ENCODE data around the gene CMIP.

CMIP gene

GRCh38 chr16:81535679-81536360 is 91.2 kb downstream of the CMIP start:
- WGBS = 88% methylated on average over 10 of the region's 10 CpGs

GRCh38 chr16:81536648-81537047 is 92.0 kb downstream of the CMIP start:
- no peak overlapping the region for H3K9ac ChIP-seq (ENCODE audit: low read length)
- H4K8ac ChIP-seq (ENCODE audit: low read length) = no peak overlapping the region
- no peak overlapping the region for H2BK5ac ChIP-seq (ENCODE audit: low read depth, low read length, poor library complexity, severe bottlenecking)
- no peak overlapping the region for H3K23ac ChIP-seq (ENCODE audit: low read length in 2 of 2)
- peaks cover 24% of the 10 kb centered on the region for H3K79me1 ChIP-seq (replicated peaks; ENCODE audit: low read length, poor library complexity, severe bottlenecking)
- H3K27me3 ChIP-seq (ENCODE audit: control insufficient read depth in 1 of 2, insufficient read depth in 1 of 2, low read length in 2 of 2) = no peaks in the 10 kb centered on the region
- no peak overlapping the region for H4K91ac ChIP-seq (ENCODE audit: low read length)
- no peak overlapping the region for H3K18ac ChIP-seq (ENCODE audit: low read depth in 1 of 2, low read length in 2 of 2)
- H2BK15ac ChIP-seq (ENCODE audit: low read depth, poor library complexity, severe bottlenecking) = no peak overlapping the region
- no peak overlapping the region for H2AK5ac ChIP-seq (ENCODE audit: low read length, severe bottlenecking)
- no peak overlapping the region for H2AFZ ChIP-seq (ENCODE audit: low read depth, low read length)
- H3K4me3 ChIP-seq (ENCODE audit: insufficient read depth in 1 of 2, low read depth in 1 of 2, low read length in 2 of 2) = no peak overlapping the region
- H3K36me3 ChIP-seq (ENCODE audit: control insufficient read depth in 1 of 2, insufficient read depth in 2 of 2, low read depth in 1 of 2, low read length in 2 of 2) = no peaks in the 10 kb centered on the region
- WGBS = 98% methylated on average over 11 of the region's 11 CpGs
- no peak for DNase-seq
- no peak overlapping the region for H2BK120ac ChIP-seq (ENCODE audit: low read depth, low read length)
- H3K4me2 ChIP-seq (ENCODE audit: low read length, poor library complexity, severe bottlenecking) = no peak overlapping the region
- peaks cover 30% of the 10 kb centered on the region for H3K4me1 ChIP-seq (ENCODE audit: control insufficient read depth, insufficient read depth, low read depth, low read length)
- no peak overlapping the region for H2BK12ac ChIP-seq (ENCODE audit: low read length in 2 of 2)
- no peak overlapping the region for H3K27ac ChIP-seq (ENCODE audit: low read length, poor library complexity, severe bottlenecking)
- no peak overlapping the region for H3K14ac ChIP-seq (ENCODE audit: low read length in 2 of 2)
- no peak overlapping the region for H3K4ac ChIP-seq (ENCODE audit: low read depth in 1 of 2, low read length in 2 of 2)
- no peaks in the 10 kb centered on the region for H3K9me3 ChIP-seq (ENCODE audit: control insufficient read depth, low read length)

More at GRCh38 chr16:81535679-81536360, 91.2 kb downstream of the CMIP start:
- Histone ChIP-seq H3K9me3 (ENCODE audit: control insufficient read depth, low read length) (no peaks in the 10 kb centered on the region), H4K91ac (ENCODE audit: low read length) (no peak overlapping the region), H3K4me2 (ENCODE audit: low read length, poor library complexity, severe bottlenecking) (no peak overlapping the region), H3K9ac (ENCODE audit: low read length) (no peak overlapping the region), H3K4me1 (ENCODE audit: control insufficient read depth, insufficient read depth, low read depth, low read length) (peaks cover 32% of the 10 kb centered on the region), H2BK12ac (ENCODE audit: low read length in 2 of 2) (no peak overlapping the region), H3K36me3 (ENCODE audit: control insufficient read depth in 1 of 2, insufficient read depth in 2 of 2, low read depth in 1 of 2, low read length in 2 of 2) (no peaks in the 10 kb centered on the region), H2BK120ac (ENCODE audit: low read depth, low read length) (no peak overlapping the region), H2AFZ (ENCODE audit: low read depth, low read length) (no peak overlapping the region), H3K27me3 (ENCODE audit: control insufficient read depth in 1 of 2, insufficient read depth in 1 of 2, low read length in 2 of 2) (no peaks in the 10 kb centered on the region), H3K23ac (ENCODE audit: low read length in 2 of 2) (no peak overlapping the region), H3K4ac (ENCODE audit: low read depth in 1 of 2, low read length in 2 of 2) (no peak overlapping the region), H3K4me3 (ENCODE audit: insufficient read depth in 1 of 2, low read depth in 1 of 2, low read length in 2 of 2) (no peak overlapping the region), H3K14ac (ENCODE audit: low read length in 2 of 2) (no peak overlapping the region), H2BK15ac (ENCODE audit: low read depth, poor library complexity, severe bottlenecking) (no peak overlapping the region), H3K18ac (ENCODE audit: low read depth in 1 of 2, low read length in 2 of 2) (no peak overlapping the region), H3K79me1 (replicated peaks; ENCODE audit: low read length, poor library complexity, severe bottlenecking) (peaks cover 19% of the 10 kb centered on the region), H2BK5ac (ENCODE audit: low read depth, low read length, poor library complexity, severe bottlenecking) (no peak overlapping the region), H3K27ac (ENCODE audit: low read length, poor library complexity, severe bottlenecking) (no peak overlapping the region), H4K8ac (ENCODE audit: low read length) (no peak overlapping the region), H2AK5ac (ENCODE audit: low read length, severe bottlenecking) (peak overlapping the region; percentile 4)
- DNase-seq = no peak

GRCh38 chr16:81537721-81538561 is 93.3 kb downstream of the CMIP start:
- Histone ChIP-seq H3K4me1 (ENCODE audit: control insufficient read depth, insufficient read depth, low read depth, low read length) (peaks cover 28% of the 10 kb centered on the region), H2BK120ac (ENCODE audit: low read depth, low read length) (no peak overlapping the region), H3K4ac (ENCODE audit: low read depth in 1 of 2, low read length in 2 of 2) (no peak overlapping the region), H3K23ac (ENCODE audit: low read length in 2 of 2) (no peak overlapping the region), H3K36me3 (ENCODE audit: control insufficient read depth in 1 of 2, insufficient read depth in 2 of 2, low read depth in 1 of 2, low read length in 2 of 2) (no peaks in the 10 kb centered on the region), H4K91ac (ENCODE audit: low read length) (no peak overlapping the region), H2BK15ac (ENCODE audit: low read depth, poor library complexity, severe bottlenecking) (no peak overlapping the region), H3K79me1 (replicated peaks; ENCODE audit: low read length, poor library complexity, severe bottlenecking) (peaks cover 37% of the 10 kb centered on the region), H2AK5ac (ENCODE audit: low read length, severe bottlenecking) (no peak overlapping the region), H2BK12ac (ENCODE audit: low read length in 2 of 2) (no peak overlapping the region), H3K27me3 (ENCODE audit: control insufficient read depth in 1 of 2, insufficient read depth in 1 of 2, low read length in 2 of 2) (no peaks in the 10 kb centered on the region), H3K14ac (ENCODE audit: low read length in 2 of 2) (no peak overlapping the region), H3K4me2 (ENCODE audit: low read length, poor library complexity, severe bottlenecking) (no peak overlapping the region), H3K9ac (ENCODE audit: low read length) (peak overlapping the region; percentile 77), H3K9me3 (ENCODE audit: control insufficient read depth, low read length) (no peaks in the 10 kb centered on the region), H3K4me3 (ENCODE audit: insufficient read depth in 1 of 2, low read depth in 1 of 2, low read length in 2 of 2) (peak overlapping the region in 1 of 2 experiments; percentile 15), H3K18ac (ENCODE audit: low read depth in 1 of 2, low read length in 2 of 2) (peak overlapping the region in 1 of 2 experiments; percentile 18), H3K27ac (ENCODE audit: low read length, poor library complexity, severe bottlenecking) (no peak overlapping the region), H2AFZ (ENCODE audit: low read depth, low read length) (no peak overlapping the region), H2BK5ac (ENCODE audit: low read depth, low read length, poor library complexity, severe bottlenecking) (no peak overlapping the region), H4K8ac (ENCODE audit: low read length) (no peak overlapping the region)
- 82% methylated on average over 12 of the region's 18 CpGs for WGBS
- no peak for DNase-seq

- Histone ChIP-seq H3K4me2 (ENCODE audit: low read length, poor library complexity, severe bottlenecking) (no peak overlapping the region), H3K4me3 (ENCODE audit: insufficient read depth in 1 of 2, low read depth in 1 of 2, low read length in 2 of 2) (peak overlapping the region in 1 of 2 experiments; percentile 15), H4K91ac (ENCODE audit: low read length) (no peak overlapping the region), H2AFZ (ENCODE audit: low read depth, low read length) (no peak overlapping the region), H3K9ac (ENCODE audit: low read length) (peak overlapping the region; percentile 77), H3K18ac (ENCODE audit: low read depth in 1 of 2, low read length in 2 of 2) (no peak overlapping the region), H3K27ac (ENCODE audit: low read length, poor library complexity, severe bottlenecking) (no peak overlapping the region), H3K4me1 (ENCODE audit: control insufficient read depth, insufficient read depth, low read depth, low read length) (peaks cover 27% of the 10 kb centered on the region), H2AK5ac (ENCODE audit: low read length, severe bottlenecking) (no peak overlapping the region), H2BK120ac (ENCODE audit: low read depth, low read length) (no peak overlapping the region), H2BK12ac (ENCODE audit: low read length in 2 of 2) (no peak overlapping the region), H3K23ac (ENCODE audit: low read length in 2 of 2) (no peak overlapping the region), H3K27me3 (ENCODE audit: control insufficient read depth in 1 of 2, insufficient read depth in 1 of 2, low read length in 2 of 2) (no peaks in the 10 kb centered on the region), H3K79me1 (replicated peaks; ENCODE audit: low read length, poor library complexity, severe bottlenecking) (peaks cover 44% of the 10 kb centered on the region), H3K9me3 (ENCODE audit: control insufficient read depth, low read length) (no peaks in the 10 kb centered on the region), H3K4ac (ENCODE audit: low read depth in 1 of 2, low read length in 2 of 2) (no peak overlapping the region), H2BK15ac (ENCODE audit: low read depth, poor library complexity, severe bottlenecking) (no peak overlapping the region), H4K8ac (ENCODE audit: low read length) (no peak overlapping the region), H2BK5ac (ENCODE audit: low read depth, low read length, poor library complexity, severe bottlenecking) (no peak overlapping the region), H3K36me3 (ENCODE audit: control insufficient read depth in 1 of 2, insufficient read depth in 2 of 2, low read depth in 1 of 2, low read length in 2 of 2) (no peaks in the 10 kb centered on the region), H3K14ac (ENCODE audit: low read length in 2 of 2) (no peak overlapping the region)
- WGBS = 85% methylated on average over 18 of the region's 18 CpGs
- DNase-seq = no peak
These were observed 94.6 kb downstream of the CMIP start for GRCh38 chr16:81539009-81539758.
